Measurements from ENCODE around the gene DLG2.
"Not testable (repeated sequence)": the region's sequence is repeated elsewhere in the genome, so short reads cannot be mapped to it uniquely, and the experiment has no call there.

DLG2 gene

DNA sequence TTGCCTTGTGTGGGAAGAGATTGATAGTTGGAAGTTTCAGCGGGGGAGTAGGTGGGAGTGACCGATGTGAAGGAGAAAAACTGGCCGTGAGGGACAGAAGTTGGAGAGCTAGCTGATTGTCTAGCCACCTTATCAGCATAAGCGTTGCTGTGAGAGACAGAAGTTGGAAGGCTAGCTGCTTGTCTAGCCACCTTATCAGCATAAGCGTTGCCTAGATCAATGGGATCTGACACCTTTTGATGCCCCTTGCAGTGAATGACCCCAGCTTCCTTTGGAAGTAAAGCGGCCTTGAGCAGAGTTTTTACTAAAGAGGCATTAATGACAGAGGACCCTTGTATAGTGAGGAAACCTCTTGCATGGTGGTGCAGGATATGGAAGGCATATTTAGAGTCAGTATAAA lies 2183.3 kb downstream of the DLG2 start:
- not testable (repeated sequence) for DNase-seq (ENCODE audit: low read depth)

DNA sequence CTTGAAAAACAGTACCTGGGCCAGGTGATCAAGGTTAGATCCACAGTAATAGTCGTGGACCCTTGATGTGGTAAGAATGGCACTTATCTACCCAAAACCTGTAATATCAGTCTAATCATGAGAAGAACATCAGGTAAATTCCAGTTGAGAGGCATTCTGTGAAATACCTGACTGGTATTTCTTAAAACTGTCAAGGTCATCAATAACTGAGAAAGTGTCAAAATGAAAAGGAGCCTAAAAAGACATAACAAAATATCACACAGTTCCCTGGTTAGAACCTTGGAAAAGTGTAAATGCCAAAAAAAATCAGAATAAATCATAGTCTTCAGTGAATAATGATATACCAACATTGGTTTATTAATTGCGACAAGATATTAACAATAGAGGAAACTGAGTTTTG lies 2185.5 kb downstream of the DLG2 start:
- DNase-seq (ENCODE audit: low read depth): no peak

DNA sequence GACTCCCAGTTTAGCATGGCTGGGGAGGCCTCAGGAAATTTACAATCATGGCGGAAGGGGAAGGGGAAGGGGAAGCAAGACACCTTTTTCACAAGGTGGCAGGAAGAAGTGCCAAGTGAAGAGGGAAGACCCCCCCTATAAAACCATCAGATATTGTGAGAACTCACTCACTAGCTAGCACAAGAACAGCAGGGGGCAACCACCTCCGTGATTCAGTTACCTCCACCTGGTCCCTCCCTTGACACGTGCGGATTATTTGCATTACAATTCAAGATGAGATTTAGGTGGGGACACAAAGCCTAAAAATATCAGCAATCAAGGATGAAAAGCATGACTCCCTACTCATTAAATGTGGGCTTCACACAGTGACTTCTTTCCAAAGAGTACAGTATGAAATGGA lies 2186.0 kb downstream of the DLG2 start:
- DNase-seq (ENCODE audit: low read depth): no peak

DNA sequence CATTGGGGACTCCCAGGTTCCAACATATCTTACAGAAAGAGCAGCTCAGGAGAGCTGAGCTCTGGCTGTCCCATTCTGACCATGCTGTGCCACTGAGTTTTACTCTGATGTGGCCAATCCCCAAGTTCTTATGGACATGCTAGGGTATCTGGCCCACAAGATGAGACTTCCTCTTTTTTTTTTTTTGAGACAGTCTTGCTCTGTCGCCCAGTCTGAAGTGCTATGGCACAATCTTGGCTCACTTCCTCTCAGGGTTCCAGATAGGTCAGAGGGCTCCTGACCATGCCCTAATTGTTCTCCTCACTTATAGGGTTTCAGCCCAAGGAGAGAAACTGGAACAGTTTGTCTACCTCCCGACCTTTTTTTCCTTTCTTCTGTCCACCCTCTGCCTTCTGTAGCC lies 2188.7 kb downstream of the DLG2 start:
- DNase-seq (ENCODE audit: low read depth): no peak

DNA sequence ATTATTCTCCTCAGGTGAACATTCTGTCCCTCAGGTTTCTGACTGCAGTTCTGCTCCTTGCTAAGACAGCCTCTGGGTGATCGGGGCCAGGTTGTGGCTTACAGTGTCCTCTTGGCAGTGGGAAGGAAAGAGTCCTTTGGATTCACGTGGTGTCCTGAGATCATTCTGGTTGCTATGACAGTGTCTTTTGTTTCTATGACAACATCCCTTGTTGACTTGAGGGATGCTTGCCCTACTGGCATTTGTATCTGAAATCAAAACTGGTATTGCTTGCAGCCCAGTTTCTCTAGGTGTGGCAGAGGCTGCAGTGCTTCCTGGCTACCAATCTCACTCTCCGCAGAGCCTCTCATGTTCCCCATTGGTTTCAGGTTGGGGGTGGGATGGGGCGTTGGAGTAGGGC lies 2189.2 kb downstream of the DLG2 start:
- no peak for DNase-seq (ENCODE audit: low read depth)

DNA sequence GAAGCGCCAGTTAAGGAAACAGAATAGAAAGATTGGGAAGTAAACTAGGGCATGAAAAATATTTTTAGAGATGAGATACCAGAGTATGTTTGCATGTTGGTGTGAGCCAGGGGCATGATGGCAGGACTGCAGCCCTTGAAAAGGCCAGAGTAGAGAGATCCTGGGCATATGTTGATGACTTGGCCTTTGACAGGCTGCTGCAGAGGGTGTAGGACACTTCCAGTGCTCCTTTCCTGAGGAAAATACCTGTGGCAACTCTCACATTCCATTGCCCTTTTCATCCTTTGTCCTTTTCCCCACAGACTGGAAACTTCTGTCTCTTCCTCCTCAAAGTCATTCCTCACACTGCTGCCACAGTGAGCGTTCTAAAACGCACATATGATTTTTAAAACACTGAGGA lies 2190.3 kb downstream of the DLG2 start:
- no peak for DNase-seq (ENCODE audit: low read depth)

DNA sequence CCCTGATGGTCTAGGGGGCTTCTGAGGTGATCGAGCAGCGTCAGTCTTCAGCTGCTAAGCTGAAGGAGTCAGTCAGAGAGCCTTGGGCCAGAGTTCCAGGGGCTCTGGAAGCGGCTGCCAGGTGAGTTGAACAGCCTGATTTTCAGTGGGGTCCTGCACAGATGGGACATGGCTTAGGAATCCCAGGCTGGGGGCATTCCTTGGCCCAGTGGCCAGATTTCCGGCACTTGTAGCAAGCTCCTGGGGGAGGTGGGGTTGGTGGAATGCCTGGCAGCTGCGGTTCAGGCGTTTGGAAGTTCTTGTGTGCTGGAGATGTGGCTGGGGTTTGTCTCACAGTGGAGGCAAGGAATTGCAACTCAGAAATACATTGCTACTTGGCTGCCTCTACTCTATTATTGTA lies 2192.3 kb downstream of the DLG2 start:
- DNase-seq (ENCODE audit: low read depth): not testable (repeated sequence)

DNA sequence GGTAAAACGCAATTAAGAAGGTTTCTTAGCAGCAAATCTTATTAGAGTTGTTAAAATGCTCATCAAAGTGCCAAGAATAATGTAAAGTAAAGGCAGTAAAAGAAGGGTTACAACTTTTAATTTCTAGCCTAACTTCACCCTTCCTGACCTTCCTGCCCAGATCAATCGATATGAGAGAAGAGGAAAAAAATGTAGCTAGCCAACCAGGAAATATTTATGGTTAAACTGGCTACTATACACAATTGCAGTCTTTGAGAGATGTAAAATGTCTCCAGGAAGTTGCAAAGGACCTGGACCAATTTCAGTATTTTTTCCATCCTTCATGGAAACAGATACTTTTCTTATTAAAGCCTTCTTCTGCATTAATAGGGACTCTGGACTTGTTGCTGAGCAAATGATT lies 2199.2 kb downstream of the DLG2 start:
- no peak for DNase-seq (ENCODE audit: low read depth)

DNA sequence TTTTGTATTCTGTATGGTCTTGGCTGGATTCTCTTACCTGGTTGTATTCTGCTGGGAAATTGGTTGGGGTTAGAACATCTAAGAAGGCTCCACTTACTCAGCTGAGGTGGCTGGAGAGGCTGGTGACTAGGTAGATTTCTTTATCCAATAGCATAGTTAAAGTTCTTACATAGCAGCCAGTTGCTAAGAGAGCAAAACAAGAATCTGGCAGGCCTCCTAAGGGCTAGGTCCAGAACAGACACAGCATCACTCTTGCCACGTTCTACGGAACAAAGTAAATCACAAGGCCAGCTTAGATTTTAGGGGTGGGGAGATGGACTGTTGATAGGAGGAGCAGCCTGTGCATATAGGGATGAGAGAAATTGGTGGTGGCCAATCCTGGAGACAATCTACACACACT lies 2199.6 kb downstream of the DLG2 start:
- DNase-seq (ENCODE audit: low read depth): no peak

DNA sequence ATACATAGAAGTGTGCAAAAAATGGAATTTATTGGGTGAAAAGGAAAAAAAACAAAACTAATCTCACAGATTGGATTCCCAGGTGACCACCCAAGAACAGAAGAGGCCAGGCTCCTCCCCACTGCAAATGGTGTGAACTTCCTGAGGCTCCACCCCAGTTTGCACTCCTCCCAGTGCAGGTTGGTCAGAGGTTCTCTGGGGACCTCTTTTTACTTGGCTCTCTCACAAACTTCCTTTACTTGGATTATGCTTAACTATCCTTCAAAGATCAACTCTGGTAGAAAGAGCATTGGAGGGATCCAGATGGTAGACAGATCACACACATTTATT lies 2202.0 kb downstream of the DLG2 start:
- no peak for DNase-seq (ENCODE audit: low read depth)

DNA sequence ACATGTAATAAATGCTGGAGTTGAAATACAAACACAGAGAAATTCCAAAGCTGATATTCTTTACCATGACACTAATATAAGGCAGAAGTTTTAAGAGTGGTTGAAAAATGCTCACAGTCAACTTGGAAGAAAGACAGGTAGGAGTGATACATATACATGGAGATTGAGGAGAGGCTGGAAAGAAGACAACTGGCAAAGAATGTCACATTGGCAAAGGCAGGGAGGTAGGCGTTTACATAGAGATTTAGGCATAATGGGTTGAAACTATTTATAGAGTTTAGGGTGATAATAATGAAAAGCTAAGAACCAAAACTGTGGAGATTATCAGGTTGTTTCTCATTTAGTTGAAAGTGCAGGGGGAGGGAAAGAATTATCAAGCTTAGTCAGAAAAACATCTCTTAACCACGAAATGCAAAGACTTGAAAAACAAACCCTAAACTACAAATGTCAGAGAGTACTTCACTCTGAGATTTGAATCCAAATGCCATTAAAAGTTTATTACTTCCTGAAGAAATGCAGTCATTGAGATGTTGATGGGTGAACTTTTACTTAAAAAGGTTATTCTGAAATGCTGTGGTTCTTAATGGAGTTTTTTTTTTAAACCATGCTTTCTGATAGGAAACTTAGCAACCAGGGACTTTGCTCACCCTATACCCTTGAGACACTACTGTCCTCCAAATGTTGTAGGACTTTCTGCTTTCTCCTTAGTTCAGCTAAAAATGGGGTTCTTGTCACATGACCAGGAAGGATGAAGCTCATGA lies 2202.6 kb downstream of the DLG2 start:
- no peak for DNase-seq (ENCODE audit: low read depth)

DNA sequence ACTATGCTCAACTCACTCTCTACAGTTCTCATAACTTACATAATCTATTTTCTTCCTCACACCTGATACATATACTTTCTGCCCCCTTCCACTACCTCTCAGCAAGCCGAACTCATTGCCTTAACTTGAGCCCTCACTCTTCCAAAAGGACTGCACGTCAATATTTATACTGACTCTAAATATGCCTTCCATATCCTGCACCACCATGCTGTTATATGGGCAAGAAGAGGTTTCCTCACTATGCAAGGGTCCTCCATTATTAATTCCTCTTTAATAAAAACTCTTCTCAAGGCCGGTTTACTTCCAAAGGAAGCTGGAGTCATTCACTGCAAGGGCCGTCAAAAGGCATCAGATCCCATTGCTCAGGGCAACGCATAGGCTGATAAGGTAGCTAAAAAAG lies 2204.5 kb downstream of the DLG2 start:
- DNase-seq (ENCODE audit: low read depth): not testable (repeated sequence)

DNA sequence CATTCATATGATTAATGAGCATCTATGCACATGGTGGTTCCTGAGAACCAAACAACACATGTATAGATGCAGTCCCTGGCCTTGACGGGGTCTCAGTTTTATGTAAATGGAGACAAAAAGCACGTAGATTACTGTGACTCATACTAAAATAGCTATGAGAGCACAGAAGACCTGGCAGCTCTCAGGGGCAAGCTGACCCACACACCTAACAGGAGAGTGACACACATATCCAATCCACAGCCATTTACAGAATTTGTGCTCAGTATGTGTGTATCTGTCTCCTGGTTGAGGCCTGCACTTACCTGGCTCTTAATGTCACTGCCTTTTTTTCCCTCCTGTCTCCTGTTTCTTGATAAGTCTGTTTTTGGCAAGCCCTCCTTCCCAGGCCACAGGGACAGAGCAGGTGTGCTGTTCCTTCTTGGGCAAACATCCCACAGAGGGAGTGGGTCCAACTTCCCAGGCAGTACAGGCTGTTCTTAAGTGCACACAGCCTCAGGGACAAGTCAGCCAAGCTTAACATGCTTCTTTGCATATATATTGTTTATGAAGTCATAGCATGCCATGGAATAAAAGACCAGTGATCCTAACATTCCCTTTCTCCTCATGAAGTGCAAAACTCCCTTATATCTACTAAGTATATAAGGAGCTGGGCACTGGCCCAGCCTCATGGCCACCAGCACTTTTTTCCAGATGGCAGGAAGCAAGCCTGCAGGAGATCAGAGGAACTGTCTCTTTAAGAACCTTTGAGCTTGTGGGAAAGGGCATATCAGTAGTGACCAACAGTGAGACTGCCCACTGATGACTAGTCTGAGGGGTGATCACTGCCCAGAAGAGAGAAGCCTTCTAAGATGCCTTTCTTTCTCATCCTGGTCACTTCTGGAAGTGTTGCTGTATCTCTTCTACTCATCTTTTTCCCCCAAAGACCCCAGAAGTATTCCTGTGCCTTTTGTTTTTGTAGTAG lies 2216.3 kb downstream of the DLG2 start:
- no peak for DNase-seq (ENCODE audit: low read depth)

DNA sequence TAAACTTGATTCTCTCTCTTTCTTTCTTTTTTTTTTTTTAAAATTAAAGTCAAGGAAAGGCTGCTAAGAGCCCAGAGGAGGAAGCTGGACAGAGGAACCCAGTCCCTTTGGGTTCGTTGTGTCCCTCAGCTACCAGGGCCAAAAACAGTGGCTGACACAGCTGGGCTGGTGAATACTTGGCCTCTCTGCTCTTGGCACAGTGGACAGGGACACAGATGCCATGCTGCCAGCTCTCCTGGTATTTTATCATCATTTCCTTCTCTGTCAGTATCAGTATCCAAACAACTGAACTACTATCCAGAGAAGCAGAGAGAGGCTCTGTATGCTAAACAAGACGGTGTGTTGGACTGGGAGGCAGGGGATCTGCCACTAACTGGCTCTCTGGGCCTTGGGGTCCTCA lies 2217.3 kb downstream of the DLG2 start:
- DNase-seq (ENCODE audit: low read depth): no peak

DNA sequence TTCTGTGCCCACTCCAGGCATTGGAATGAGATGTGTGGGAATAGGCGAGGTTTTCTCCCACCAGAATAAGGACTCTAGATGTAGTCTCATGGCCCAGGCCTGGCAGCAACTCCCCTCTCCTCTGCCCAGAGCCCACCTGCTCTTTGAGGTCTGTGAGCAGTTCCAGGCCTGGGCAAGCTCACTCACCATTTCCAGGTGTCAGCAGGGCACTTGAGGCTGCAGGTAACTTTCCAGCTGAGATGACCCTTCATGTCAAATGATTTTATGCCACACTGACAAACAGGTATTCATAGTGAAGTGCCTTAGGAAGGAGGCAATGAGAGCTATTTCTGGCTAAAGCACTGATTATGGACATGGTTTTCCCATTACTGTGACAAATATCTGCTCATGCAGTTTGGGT lies 2217.7 kb downstream of the DLG2 start:
- DNase-seq (ENCODE audit: low read depth): no peak

DNA sequence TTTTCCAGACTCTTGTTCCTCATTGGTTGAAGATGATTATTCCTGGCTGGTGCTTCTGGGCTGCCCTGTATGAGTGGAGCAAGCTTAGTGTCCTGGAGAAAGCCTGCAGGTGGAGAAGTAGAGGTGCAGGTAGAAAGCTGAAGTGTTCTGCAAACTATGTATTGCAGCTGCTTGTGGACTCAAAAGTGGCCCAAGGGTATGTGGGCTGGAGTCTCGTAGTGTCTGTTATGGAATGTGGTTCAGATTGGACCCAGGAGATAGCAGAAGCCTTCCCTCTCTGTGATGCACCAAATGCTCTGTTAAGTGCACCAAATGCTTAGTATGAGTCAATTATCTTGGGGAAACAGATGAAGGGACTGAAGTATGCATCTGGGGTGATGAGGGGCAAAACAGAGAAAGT lies 2218.2 kb downstream of the DLG2 start:
- no peak for DNase-seq (ENCODE audit: low read depth)
